K562 (cell line): ENCODE data around the gene NDUFS8. TPM values are rescaled to one million over a fixed set of nuclear protein-coding genes. Genes with fewer than 3 reads are reported as not detected.

ENCODE experiments used
- ATAC-seq: fragments of 200-7000 bp; cut with Tn5 transposase; 3 replicates; pipeline ENCODE4 v1.9.1; 2020; ENCODE audit warnings: moderate library complexity
- BruUV-seq: library from RNA; stranded (reverse); fragments of 400-500 nt; replicated peaks from 2 replicates; lab custom pipeline; 2021; lab: Mats Ljungman, UMichigan
- CTCF ChIA-PET: fragments of 300-600 bp; formaldehyde crosslinking; extraction: SDS; loops from one replicate; lab custom pipeline; 2021; ENCODE audit warnings: low intra/inter-chr PET ratio; lab: Yijun Ruan, JAX
- POLR2A ChIA-PET: fragments of 300-600, 350-650 bp; sonication (Branson Sonifier 250); formaldehyde crosslinking; extraction: SDS; loops from one replicate; lab custom pipeline; 2021; ENCODE audit warnings: antibody characterized with exemption, inconsistent platforms; lab: Yijun Ruan, JAX
- DNase-seq, 4 experiments: peaks; one replicate each; pipeline versions ENCODE4 v3.0.0 to v3.0.0-alpha.2; 2011 to 2018; ENCODE audit warnings: low spot score in 3 of 4, mixed read lengths in 3 of 4; ENCODE audit errors: extremely low read depth in 1 of 4
- FAIRE-seq: peaks from 2 replicates; lab custom pipeline; 2011; peaks lifted over from hg19 to GRCh38; lab: Jason Lieb, UNC
- H2AFZ ChIP-seq: 2 replicates; pipeline ENCODE4 v1.6.0; 2011; ENCODE audit warnings: low read depth, low read length, control low read depth, inconsistent platforms
- H3K27ac ChIP-seq: fragments of 200-600 bp; 3 replicates; pipeline ENCODE4 v1.8.0; 2011; ENCODE audit warnings: low read depth, mild to moderate bottlenecking, control low read depth, inconsistent platforms, low read length, moderate library complexity, mixed read lengths; ENCODE audit errors: extremely low read depth
- H3K27me3 ChIP-seq, 2 experiments: fragments of 300-600 bp in 1 of 2; 2 replicates in 1 of 2; 3 replicates in 1 of 2; pipeline versions ENCODE4 v1.6.0 to v1.8.0; 2011; ENCODE audit warnings: inconsistent platforms in 2 of 2, low read length in 2 of 2, mild to moderate bottlenecking in 1 of 2, mixed read lengths in 1 of 2, moderate library complexity in 1 of 2; ENCODE audit not compliant: control insufficient read depth in 2 of 2, insufficient read depth in 2 of 2
- H3K36me3 ChIP-seq: fragments of 300-600 bp; 3 replicates; pipeline ENCODE4 v1.8.0; 2011; ENCODE audit warnings: mild to moderate bottlenecking, low read length, inconsistent platforms; ENCODE audit not compliant: control insufficient read depth, insufficient read depth
- H3K4me1 ChIP-seq, 2 experiments: fragments of 200-600 bp in 1 of 2; replicated peaks in 1 of 2; 2 replicates in 1 of 2; 3 replicates in 1 of 2; pipeline versions ENCODE4 v1.5.1 to v1.8.0; 2011; ENCODE audit warnings: inconsistent platforms in 2 of 2, low read length in 2 of 2, mild to moderate bottlenecking in 1 of 2, mixed read lengths in 1 of 2, moderate library complexity in 1 of 2; ENCODE audit not compliant: control insufficient read depth in 2 of 2, insufficient read depth in 2 of 2
- H3K4me2 ChIP-seq: 2 replicates; pipeline ENCODE4 v1.6.1; 2011; ENCODE audit warnings: low read length, control low read depth, inconsistent platforms, mixed read lengths; ENCODE audit not compliant: insufficient read depth
- H3K4me3 ChIP-seq: fragments of 200-600 bp; sonication (generic), shearing (Covaris generic); 2 replicates; pipeline ENCODE4 v1.5.1; 2016; ENCODE audit warnings: control low read depth, inconsistent platforms
- H3K79me2 ChIP-seq: fragments of 200-600 bp; 3 replicates; pipeline ENCODE4 v1.8.0; 2011; ENCODE audit warnings: low read length, inconsistent platforms; ENCODE audit not compliant: control insufficient read depth, insufficient read depth
- H3K9ac ChIP-seq, 2 experiments: 2 replicates each; pipeline versions ENCODE4 v1.6.0 to v1.6.1; 2011; ENCODE audit warnings: low read depth in 2 of 2, low read length in 2 of 2, control low read depth in 1 of 2, inconsistent platforms in 1 of 2, mild to moderate bottlenecking in 1 of 2, mixed read lengths in 1 of 2; ENCODE audit not compliant: insufficient read depth in 1 of 2
- H3K9me1 ChIP-seq: one replicate; pipeline ENCODE4 v1.6.0; 2011; ENCODE audit warnings: inconsistent platforms, mild to moderate bottlenecking, low read length, moderate library complexity; ENCODE audit not compliant: control insufficient read depth, insufficient read depth
- H3K9me3 ChIP-seq: replicated peaks from 2 replicates; pipeline ENCODE4 v1.5.1; 2011; ENCODE audit warnings: low read depth, low read length, inconsistent platforms; ENCODE audit not compliant: control insufficient read depth, insufficient read depth
- H4K20me1 ChIP-seq: replicated peaks from 2 replicates; pipeline ENCODE4 v1.6.1; 2011; ENCODE audit warnings: low read length, inconsistent platforms, mixed read lengths; ENCODE audit not compliant: control insufficient read depth, insufficient read depth
- MYC ChIP-seq, 2 experiments: fragments of 250-450 bp in 1 of 2; sonication (Bioruptor Pico) in 1 of 2; IDR thresholded peaks; 2 replicates each; pipeline versions ENCODE4 v1.5.1 to v1.6.1; 2012 to 2021; ENCODE audit warnings: low read depth in 2 of 2, borderline replicate concordance in 1 of 2, improper control_type of control experiment in 1 of 2, low read length in 1 of 2, mild to moderate bottlenecking in 1 of 2, moderate library complexity in 1 of 2
- NFIC ChIP-seq: fragments of 450-650 bp; IDR thresholded peaks from 2 replicates; pipeline ENCODE4 v1.6.1; 2017; ENCODE audit warnings: mild to moderate bottlenecking, inconsistent platforms
- PKNOX1 ChIP-seq: fragments of 450-650 bp; IDR thresholded peaks from 2 replicates; pipeline ENCODE4 v1.6.1; 2016
- RAD21 ChIP-seq, 2 experiments: fragments of 250-450 bp in 1 of 2; fragments of 450-650 bp in 1 of 2; sonication (Bioruptor Pico) in 1 of 2; formaldehyde crosslinking in 1 of 2; IDR thresholded peaks in 1 of 2; conservative IDR thresholded peaks in 1 of 2; 2 replicates each; pipeline versions ENCODE4 v1.4.0 to v1.8.0; 2020 to 2022; ENCODE audit warnings: mild to moderate bottlenecking in 2 of 2, moderate library complexity in 1 of 2
- SMARCA5 ChIP-seq: fragments of 450-650 bp; IDR thresholded peaks from 2 replicates; pipeline ENCODE4 v1.6.1; 2016
- SP1 ChIP-seq: sonication (generic); formaldehyde crosslinking; IDR thresholded peaks from 2 replicates; pipeline ENCODE4 v1.8.1; 2022; ENCODE audit warnings: mild to moderate bottlenecking, missing genetic modification reagents
- ZBTB7A ChIP-seq: IDR thresholded peaks from 2 replicates; pipeline ENCODE4 v1.6.1; 2011; ENCODE audit warnings: low read depth, mild to moderate bottlenecking, low read length, moderate library complexity, borderline replicate concordance; ENCODE audit not compliant: control insufficient read depth
- ZNF644 ChIP-seq: fragments of 200-800 bp; sonication (Bioruptor generic); IDR thresholded peaks from 2 replicates; pipeline ENCODE4 v1.6.1; 2016; ENCODE audit warnings: low read depth, missing genetic modification characterization, missing compliant biosample characterization
- WGBS: fragments of 100-300 bp; shearing (Covaris generic); methylation state at CpG from one replicate; pipeline ENCODE4 v1.1.6; 2016; ENCODE audit warnings: low coverage, mixed read lengths; ENCODE audit not compliant: insufficient coverage; ENCODE audit errors: missing lambda C conversion rate; 5-methylcytosine and 5-hydroxymethylcytosine counted together
- in situ Hi-C: fragments of 300-500 bp; cut with MboI; formaldehyde crosslinking; loops from 4 replicates; pipeline ENCODE4 v1.15.0; 2018; ENCODE audit warnings: inconsistent platforms, mixed read lengths
- intact Hi-C: fragments of 100-400 bp; cut with micrococcal nuclease; formaldehyde crosslinking; loops from 2 replicates; pipeline ENCODE4 v1.14.2; 2022
- polyA plus RNA-seq, 8 experiments: library from polyadenylated mRNA; depleted of rRNA in 4 of 8; stranded (reverse) in 5 of 8; unstranded in 3 of 8; fragments of >200 nt; fragmentation: Nextera tagmentation in 2 of 8; fragmentation: Illumina TruSeq in 1 of 8; extraction: Ambion mirVana in 2 of 8; extraction: Trizol in 1 of 8; gene quantifications; 2 replicates each; pipeline versions ENCODE4 v1.2.1 to v1.2.3, GENCODE V29; 2011 to 2014; ENCODE audit warnings: inconsistent platforms in 1 of 8, missing spikeins in 1 of 8
- total RNA-seq, 7 experiments: library from RNA; depleted of rRNA in 6 of 7; stranded (reverse); fragments of >200 nt in 6 of 7; fragmentation: Illumina TruSeq in 2 of 7; extraction: Trizol in 2 of 7; gene quantifications; 2 replicates each; pipeline versions ENCODE4 v1.2.1 to v1.2.3, GENCODE V29; 2011 to 2021; ENCODE audit warnings: low replicate concordance in 1 of 7

Gene NDUFS8
- total and polyA plus RNA-seq, 9 of the 15 experiments (the other 6 are each of a cell fraction or from before 2014, with no cell fraction given) = 36.5 to 351 (median 101) TPM

GRCh38 chr11:68004551-68005335 lies 25.7 kb upstream of the NDUFS8 start:
- ChIA-PET POLR2A (no interaction called here), CTCF (no interaction called here)
- Histone ChIP-seq H3K9me1 (no peaks in the 10 kb centered on the region), H3K4me1 (peaks cover 19 to 50% of the 10 kb centered on the region in 2 experiments), H3K36me3 (0 out of 3 replicates have a peak, but pooled peaks cover 2% of the 10 kb centered on the region), H3K4me3 (peak overlapping the region; percentile 57), H4K20me1 (no peaks in the 10 kb centered on the region), H3K9me3 (no peaks in the 10 kb centered on the region), H3K4me2 (peak overlapping the region; percentile 75), H3K27ac (peak overlapping the region; percentile 58; the same call in 2 of the 3 replicates), H3K9ac (peak overlapping the region; percentile 67 to 93), H3K27me3 (no peaks in the 10 kb centered on the region), H2AFZ (peak overlapping the region; percentile 96), H3K79me2 (no peaks in the 10 kb centered on the region)
- no TSS peak for BruUV-seq
- in situ Hi-C loops (no loop called here), intact Hi-C loops (loop anchor here (5.0 kb wide), 1 partner anchor 293 kb away; no protein-coding TSS in a partner anchor)
- FAIRE-seq (peak; percentile 26), ATAC-seq (no peak), DNase-seq (no peak)
- 54% methylated on average over 14 of the region's 14 CpGs for WGBS
- TF ChIP-seq NFIC = peak; percentile 4; the same call in 1 of the 2 replicates
- peak; percentile 36; the same call in 1 of the 2 replicates for TF ChIP-seq PKNOX1
- 0 out of 2 replicates have a peak, but pooled peaks have one; percentile 31 for TF ChIP-seq ZBTB7A
- no peak for TF ChIP-seq RAD21 (CRISPR knock-in tag; conservative IDR thresholded peaks at IDR 0.05 in 1 of 2, IDR thresholded peaks at IDR 0.05 in 1 of 2)
- TF ChIP-seq SMARCA5 = no peak
- no peak for TF ChIP-seq MYC (IDR thresholded peaks at IDR 0.05; ENCODE audit: low read depth, low read length)
- TF ChIP-seq MYC (CRISPR knock-in tag; IDR thresholded peaks at IDR 0.05; ENCODE audit: borderline replicate concordance, low read depth) = 0 out of 2 replicates have a peak, but pooled peaks have one; percentile 2
- peak; percentile 15; the same call in 1 of the 2 replicates for TF ChIP-seq SP1 (CRISPR knock-in tag)
- TF ChIP-seq ZNF644 (tag) = 0 out of 2 replicates have a peak, but pooled peaks have one; percentile 14
